Ovary (tissue), 3 donors: ENCODE results near the gene FRMD3.

Experiments used
- CTCF ChIP-seq, 3 donors: fragments of 450-650 bp in 2 of 3; fragments of 200-600 bp in 1 of 3; IDR thresholded peaks; one replicate each; pipeline versions ENCODE4 v1.5.1 to v1.8.0; 2016 to 2022; ENCODE audit warnings: antibody characterized with exemption in 3 of 3, mild to moderate bottlenecking in 1 of 3
- EP300 ChIP-seq: sonication (generic); formaldehyde crosslinking; IDR thresholded peaks from one replicate; pipeline ENCODE4 v1.6.1; 2017; ENCODE audit warnings: antibody characterized with exemption
- POLR2A ChIP-seq: fragments of 450-650 bp; IDR thresholded peaks from one replicate; pipeline ENCODE4 v1.6.1; 2017; ENCODE audit warnings: antibody characterized with exemption, mild to moderate bottlenecking, moderate library complexity
- donor health status: DM: no; HTN: no; CAD: no.

- no peak for TF ChIP-seq CTCF (IDR thresholded peaks at IDR 0.05)
- no peak for TF ChIP-seq POLR2A
- no peak for TF ChIP-seq EP300
Observed at GRCh38 chr9:83240671-83241070, 297.5 kb downstream of the FRMD3 start.
